OCI-LY7 (cell line): ENCODE data around the gene ATP9A. TPM values are rescaled to one million over a fixed set of nuclear protein-coding genes. Genes with fewer than 3 reads are reported as not detected.
"Not testable (repeated sequence)": the region's sequence is repeated elsewhere in the genome, so short reads cannot be mapped to it uniquely, and the experiment has no call there.

ENCODE experiments used
- BruUV-seq: library from RNA; stranded (reverse); fragments of 400-500 nt; replicated peaks from 2 replicates; lab custom pipeline; 2021; lab: Mats Ljungman, UMichigan
- CTCF ChIA-PET: fragments of 300-600 bp; sonication (Branson Sonifier 250); formaldehyde crosslinking; loops from one replicate; lab custom pipeline; 2022; ENCODE audit warnings: antibody characterized with exemption; ENCODE audit not compliant: unreplicated experiment; lab: Charles Lee
- POLR2A ChIA-PET: fragments of 300-600 bp; sonication (Branson Sonifier 250); formaldehyde crosslinking; loops from one replicate; lab custom pipeline; 2022; ENCODE audit warnings: antibody characterized with exemption; lab: Charles Lee
- DNase-seq: peaks from one replicate; pipeline ENCODE4 v3.0.0-alpha.2; 2015; ENCODE audit warnings: low spot score
- H2AFZ ChIP-seq: fragments of 200-600 bp; sonication (generic), shearing (Covaris generic); 2 replicates; pipeline ENCODE4 v1.6.1; 2014; ENCODE audit warnings: mild to moderate bottlenecking, antibody characterized with exemption, low read length, moderate library complexity
- H3K27ac ChIP-seq: fragments of 200-600 bp; sonication (generic); 2 replicates; pipeline ENCODE4 v1.5.1; 2014; ENCODE audit warnings: mixed run types, low read depth, mild to moderate bottlenecking, moderate library complexity, low read length, inconsistent platforms; ENCODE audit not compliant: poor library complexity, severe bottlenecking
- H3K36me3 ChIP-seq: fragments of 200-600 bp; sonication (generic); 2 replicates; pipeline ENCODE4 v1.6.1; 2014; ENCODE audit warnings: mild to moderate bottlenecking, antibody characterized with exemption, low read length, moderate library complexity, mixed read lengths; ENCODE audit not compliant: insufficient read depth
- H3K4me1 ChIP-seq: fragments of 200-600 bp; sonication (generic); 2 replicates; pipeline ENCODE4 v1.5.1; 2014; ENCODE audit warnings: mild to moderate bottlenecking, low read length; ENCODE audit not compliant: insufficient read depth, poor library complexity, severe bottlenecking
- H3K4me2 ChIP-seq: fragments of 200-600 bp; sonication (generic); 2 replicates; pipeline ENCODE4 v1.6.1; 2014; ENCODE audit warnings: mild to moderate bottlenecking, low read length
- H3K4me3 ChIP-seq: fragments of 200-600 bp; sonication (generic); 2 replicates; pipeline ENCODE4 v1.5.1; 2014; ENCODE audit warnings: mild to moderate bottlenecking, low read depth, low read length; ENCODE audit not compliant: poor library complexity, severe bottlenecking
- H3K79me2 ChIP-seq: fragments of 200-600 bp; sonication (generic); 2 replicates; pipeline ENCODE4 v1.6.1; 2016; ENCODE audit warnings: low read depth, mild to moderate bottlenecking, low read length, moderate library complexity, mixed read lengths; ENCODE audit not compliant: insufficient read depth
- H3K9me2 ChIP-seq: fragments of 200-600 bp; sonication (generic); 2 replicates; pipeline ENCODE4 v1.6.1; 2016; ENCODE audit warnings: mild to moderate bottlenecking, low read length, mixed read lengths; ENCODE audit not compliant: insufficient read depth
- H3K9me3 ChIP-seq: fragments of 200-600 bp; sonication (generic); 2 replicates; pipeline ENCODE4 v1.6.1; 2014; ENCODE audit warnings: mild to moderate bottlenecking, mixed run types, low read length, mixed read lengths
- H4K20me1 ChIP-seq: fragments of 200-600 bp; sonication (generic); 2 replicates; pipeline ENCODE4 v1.6.1; 2014; ENCODE audit warnings: mild to moderate bottlenecking, antibody characterized with exemption, low read length, moderate library complexity, mixed read lengths; ENCODE audit not compliant: insufficient read depth
- EZH2phosphoT487 ChIP-seq: fragments of 200-600 bp; sonication (generic); IDR thresholded peaks from 2 replicates; pipeline ENCODE4 v1.6.1; 2018; ENCODE audit warnings: low read depth, borderline replicate concordance, mild to moderate bottlenecking, mixed run types, antibody characterized with exemption, low read length, moderate library complexity, mixed read lengths
- intact Hi-C: fragments of 100-400 bp; cut with micrococcal nuclease; formaldehyde crosslinking; loops from one replicate; pipeline ENCODE4 v1.10.0; 2022; ENCODE audit not compliant: unreplicated experiment
- total RNA-seq, 2 experiments: library from RNA; depleted of rRNA in 1 of 2; stranded (reverse); fragments of >200 nt in 1 of 2; shearing (Covaris generic) in 1 of 2; gene quantifications; 2 replicates each; pipeline ENCODE4 v1.2.3, GENCODE V29; 2014 to 2022
- TF ChIP-seq, protein P1 (sequence below): fragments of 200-600 bp; sonication (generic); conservative IDR thresholded peaks from 2 replicates; pipeline ENCODE4 v1.5.1; 2014; ENCODE audit warnings: mild to moderate bottlenecking, antibody characterized with exemption, low read length, moderate library complexity, mixed read lengths

Gene ATP9A
- total RNA-seq, 2 experiments from 2014 or later: 0.67 to 0.85 TPM

DNA sequence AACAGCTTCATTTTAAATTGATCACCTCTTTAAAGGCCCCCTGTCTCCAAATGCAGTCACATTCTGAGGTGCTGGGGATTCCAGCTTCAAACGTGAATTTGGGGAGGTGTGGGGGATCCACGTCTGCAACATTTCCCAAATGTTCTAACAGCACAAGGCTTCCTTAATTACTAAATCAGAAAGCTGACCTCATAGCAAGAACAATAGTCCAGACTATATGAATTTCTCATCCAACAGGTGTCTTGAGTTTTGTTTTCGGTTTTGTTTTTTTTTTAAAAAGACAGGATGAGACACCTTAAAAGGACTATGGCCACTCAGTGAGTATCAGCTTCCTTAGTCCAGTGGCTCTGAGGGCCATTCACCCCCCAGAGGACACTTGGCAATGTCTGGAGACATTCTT lies 11.5 kb downstream of the ATP9A start:
- ChIA-PET POLR2A (interaction anchor here (1.1 kb wide), 1 partner anchor 9 kb away, joined by 3 read pairs; no protein-coding TSS in a partner anchor), CTCF (no interaction called here)
- Histone ChIP-seq H3K9me3 (no peaks in the 10 kb centered on the region), H3K79me2 (no peaks in the 10 kb centered on the region), H4K20me1 (no peaks in the 10 kb centered on the region), H3K27ac (no peak overlapping the region), H3K4me3 (no peak overlapping the region), H3K4me1 (no peaks in the 10 kb centered on the region), H2AFZ (no peak overlapping the region), H3K36me3 (no peaks in the 10 kb centered on the region), H3K4me2 (no peak overlapping the region), H3K9me2 (no peaks in the 10 kb centered on the region)
- no peak for DNase-seq
- BruUV-seq: no TSS peak
- TF ChIP-seq, protein P1, sequence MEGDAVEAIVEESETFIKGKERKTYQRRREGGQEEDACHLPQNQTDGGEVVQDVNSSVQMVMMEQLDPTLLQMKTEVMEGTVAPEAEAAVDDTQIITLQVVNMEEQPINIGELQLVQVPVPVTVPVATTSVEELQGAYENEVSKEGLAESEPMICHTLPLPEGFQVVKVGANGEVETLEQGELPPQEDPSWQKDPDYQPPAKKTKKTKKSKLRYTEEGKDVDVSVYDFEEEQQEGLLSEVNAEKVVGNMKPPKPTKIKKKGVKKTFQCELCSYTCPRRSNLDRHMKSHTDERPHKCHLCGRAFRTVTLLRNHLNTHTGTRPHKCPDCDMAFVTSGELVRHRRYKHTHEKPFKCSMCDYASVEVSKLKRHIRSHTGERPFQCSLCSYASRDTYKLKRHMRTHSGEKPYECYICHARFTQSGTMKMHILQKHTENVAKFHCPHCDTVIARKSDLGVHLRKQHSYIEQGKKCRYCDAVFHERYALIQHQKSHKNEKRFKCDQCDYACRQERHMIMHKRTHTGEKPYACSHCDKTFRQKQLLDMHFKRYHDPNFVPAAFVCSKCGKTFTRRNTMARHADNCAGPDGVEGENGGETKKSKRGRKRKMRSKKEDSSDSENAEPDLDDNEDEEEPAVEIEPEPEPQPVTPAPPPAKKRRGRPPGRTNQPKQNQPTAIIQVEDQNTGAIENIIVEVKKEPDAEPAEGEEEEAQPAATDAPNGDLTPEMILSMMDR: no peak
- no peak for TF ChIP-seq EZH2phosphoT487
- intact Hi-C loops: no loop called here

DNA sequence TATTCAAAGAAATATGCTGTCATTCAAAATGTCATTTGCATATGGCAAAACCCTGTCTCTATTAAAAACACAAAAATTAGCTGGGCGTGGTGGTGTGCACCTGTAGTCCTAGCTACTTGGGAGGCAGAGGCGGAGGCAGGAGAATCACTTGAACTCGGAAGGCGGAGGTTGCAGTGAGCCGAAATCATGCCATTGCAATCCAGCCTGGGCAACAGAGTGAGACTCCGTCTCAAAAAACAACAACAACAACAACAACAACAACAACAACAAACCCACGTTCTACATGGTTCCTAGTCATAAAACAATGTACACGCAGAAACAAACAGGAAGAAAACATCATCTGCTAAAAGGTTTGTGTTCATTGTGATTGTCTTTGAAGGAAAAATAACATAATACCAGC lies 15.0 kb downstream of the ATP9A start:
- H3K4me3 ChIP-seq, H3K4me2 ChIP-seq, H2AFZ ChIP-seq, BruUV-seq, DNase-seq, H4K20me1 ChIP-seq, H3K9me3 ChIP-seq, H3K4me1 ChIP-seq, intact Hi-C loops, H3K79me2 ChIP-seq, H3K9me2 ChIP-seq, CTCF ChIA-PET, H3K27ac ChIP-seq, H3K36me3 ChIP-seq: not testable (repeated sequence)
- POLR2A ChIA-PET: interaction anchor here (0.6 kb wide), 1 partner anchor 458 kb away, joined by 3 read pairs; no protein-coding TSS in a partner anchor

DNA sequence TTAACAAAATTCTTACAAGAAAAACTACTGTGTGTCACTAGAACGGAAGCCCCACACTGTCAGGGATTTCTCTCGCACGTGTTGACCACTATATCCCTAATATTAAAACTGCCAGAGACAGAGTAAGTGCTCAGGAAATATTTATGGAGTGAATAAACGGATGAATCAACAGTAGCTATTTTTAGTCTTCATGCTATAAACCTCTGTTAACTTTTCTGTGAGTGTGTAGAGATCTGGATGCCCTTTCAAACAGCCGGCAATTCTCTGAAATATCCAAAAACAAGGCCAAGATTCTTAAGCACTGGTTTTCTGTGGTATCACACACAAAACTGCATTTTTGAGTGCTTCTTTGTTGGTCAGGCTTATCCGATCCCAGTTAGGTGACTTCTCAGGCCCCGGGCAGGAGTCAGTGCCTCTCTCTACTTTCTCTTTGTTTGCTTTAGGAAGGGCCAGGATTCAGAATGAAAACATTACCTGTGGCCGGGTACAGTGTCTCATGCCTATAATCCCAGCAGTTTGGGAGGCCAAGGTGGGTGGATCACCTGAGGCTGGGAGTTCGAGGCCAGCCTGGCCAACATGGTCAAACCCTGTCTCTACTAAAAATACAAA lies 15.7 kb downstream of the ATP9A start:
- Histone ChIP-seq H4K20me1 (no peaks in the 10 kb centered on the region), H3K9me2 (no peaks in the 10 kb centered on the region), H3K27ac (no peak overlapping the region), H3K9me3 (no peaks in the 10 kb centered on the region), H3K4me2 (no peak overlapping the region), H3K79me2 (no peaks in the 10 kb centered on the region), H3K36me3 (no peaks in the 10 kb centered on the region), H3K4me3 (no peak overlapping the region), H2AFZ (no peak overlapping the region), H3K4me1 (no peaks in the 10 kb centered on the region)
- ChIA-PET POLR2A (no interaction called here), CTCF (no interaction called here)
- TF ChIP-seq, protein P1: no peak
- TF ChIP-seq EZH2phosphoT487: no peak
- BruUV-seq: no TSS peak
- intact Hi-C loops: no loop called here
- DNase-seq: no peak
